ENCODE measurements around the gene TMBIM4. TPM values are rescaled to one million over a fixed set of nuclear protein-coding genes. Genes with fewer than 3 reads are reported as not detected.
"Not testable (repeated sequence)": the region's sequence is repeated elsewhere in the genome, so short reads cannot be mapped to it uniquely, and the experiment has no call there.

The TMBIM4 gene
- total and polyA plus RNA-seq, 2 donors (not counting 3 experiments of a cell fraction or from before 2014, with no cell fraction given): 74.1 to 370 TPM

DNA sequence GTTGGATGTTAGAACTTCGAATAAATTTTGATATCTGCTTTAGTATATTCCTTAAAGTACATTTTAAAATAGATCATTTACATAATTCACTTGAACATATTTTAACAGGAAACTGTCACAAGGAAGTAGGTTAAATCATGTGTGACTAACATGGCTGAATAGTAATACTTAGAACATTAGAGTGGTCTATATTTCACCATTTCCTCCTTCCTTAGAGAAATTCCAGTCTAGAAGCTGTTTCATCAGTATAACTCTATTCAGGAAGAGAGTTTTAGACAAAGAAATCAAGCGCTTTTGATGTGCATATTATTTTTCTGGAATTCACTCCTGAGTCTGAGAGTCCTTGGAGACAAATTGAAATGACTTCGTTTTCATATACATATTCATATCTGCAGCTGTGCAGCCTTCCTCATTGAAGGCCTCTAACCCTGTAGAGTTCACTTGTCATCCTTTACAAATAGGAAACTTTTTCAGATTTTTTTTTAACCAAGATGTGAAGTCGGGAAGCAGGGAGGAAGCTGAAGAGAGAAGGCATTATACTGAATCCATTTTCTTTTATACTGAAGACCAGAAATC, 47.6 kb upstream of the TMBIM4 start:
- Histone ChIP-seq H3K9me1 (replicated peaks; ENCODE audit: control insufficient read depth, extremely low read depth, insufficient read depth, low read length) (no peaks in the 10 kb centered on the region), H4K20me1 (replicated peaks; ENCODE audit: control insufficient read depth, extremely low read depth, insufficient read depth, low read length) (no peaks in the 10 kb centered on the region), H3K4me3 (replicated peaks in 1 of 3; ENCODE audit: insufficient read depth in 1 of 3, low read depth in 1 of 3, low read length in 3 of 3) (no peak overlapping the region), H3K9ac (replicated peaks; ENCODE audit: extremely low read depth, insufficient read depth, low read length) (no peak overlapping the region), H3K9me3 (replicated peaks; ENCODE audit: control insufficient read depth, insufficient read depth, low read length) (no peaks in the 10 kb centered on the region), H3K4me2 (ENCODE audit: insufficient read depth, low read length) (no peak overlapping the region), H3K36me3 (ENCODE audit: control insufficient read depth in 2 of 2, extremely low read depth in 1 of 2, insufficient read depth in 2 of 2, low read length in 2 of 2) (no peaks in the 10 kb centered on the region), H3K79me2 (ENCODE audit: control insufficient read depth, insufficient read depth, low read length) (no peaks in the 10 kb centered on the region), H3K27ac (ENCODE audit: insufficient read depth, low read depth, low read length) (no peak overlapping the region), H3K27me3 (ENCODE audit: control insufficient read depth in 2 of 2, insufficient read depth in 2 of 2, low read length in 2 of 2) (no peaks in the 10 kb centered on the region), H2AFZ (ENCODE audit: low read depth, low read length) (peak overlapping the region; percentile 38), H3K4me1 (ENCODE audit: control insufficient read depth, extremely low read depth, insufficient read depth, low read length) (peaks cover 11% of the 10 kb centered on the region)
- intact Hi-C loops (cut with micrococcal nuclease) (no loop called here), dilution Hi-C loops (cut with MboI; ENCODE audit: extremely low pct_ligation_motif_present, low sequenced_read_pairs) (no loop called here)
- no peak for TF ChIP-seq POLR2A (IDR thresholded peaks at IDR 0.05; ENCODE audit: low read depth, low read length)
- no peak for TF ChIP-seq FOS (IDR thresholded peaks at IDR 0.05; ENCODE audit: borderline replicate concordance, insufficient read depth, low read length)
- TF ChIP-seq, protein P1, sequence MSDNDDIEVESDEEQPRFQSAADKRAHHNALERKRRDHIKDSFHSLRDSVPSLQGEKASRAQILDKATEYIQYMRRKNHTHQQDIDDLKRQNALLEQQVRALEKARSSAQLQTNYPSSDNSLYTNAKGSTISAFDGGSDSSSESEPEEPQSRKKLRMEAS (IDR thresholded peaks at IDR 0.05; ENCODE audit: insufficient read depth, insufficient read length): no peak
- no peak for TF ChIP-seq GATA2 (IDR thresholded peaks at IDR 0.05; ENCODE audit: insufficient read depth, insufficient read length, low read depth, low read length)
- no peak for TF ChIP-seq MYC (IDR thresholded peaks at IDR 0.05; ENCODE audit: low read depth, low read length)
- TF ChIP-seq, protein P2, sequence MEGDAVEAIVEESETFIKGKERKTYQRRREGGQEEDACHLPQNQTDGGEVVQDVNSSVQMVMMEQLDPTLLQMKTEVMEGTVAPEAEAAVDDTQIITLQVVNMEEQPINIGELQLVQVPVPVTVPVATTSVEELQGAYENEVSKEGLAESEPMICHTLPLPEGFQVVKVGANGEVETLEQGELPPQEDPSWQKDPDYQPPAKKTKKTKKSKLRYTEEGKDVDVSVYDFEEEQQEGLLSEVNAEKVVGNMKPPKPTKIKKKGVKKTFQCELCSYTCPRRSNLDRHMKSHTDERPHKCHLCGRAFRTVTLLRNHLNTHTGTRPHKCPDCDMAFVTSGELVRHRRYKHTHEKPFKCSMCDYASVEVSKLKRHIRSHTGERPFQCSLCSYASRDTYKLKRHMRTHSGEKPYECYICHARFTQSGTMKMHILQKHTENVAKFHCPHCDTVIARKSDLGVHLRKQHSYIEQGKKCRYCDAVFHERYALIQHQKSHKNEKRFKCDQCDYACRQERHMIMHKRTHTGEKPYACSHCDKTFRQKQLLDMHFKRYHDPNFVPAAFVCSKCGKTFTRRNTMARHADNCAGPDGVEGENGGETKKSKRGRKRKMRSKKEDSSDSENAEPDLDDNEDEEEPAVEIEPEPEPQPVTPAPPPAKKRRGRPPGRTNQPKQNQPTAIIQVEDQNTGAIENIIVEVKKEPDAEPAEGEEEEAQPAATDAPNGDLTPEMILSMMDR (IDR thresholded peaks at IDR 0.05; ENCODE audit: extremely low read depth in 1 of 2, insufficient read depth in 1 of 2, low read depth in 1 of 2, low read length in 2 of 2): no peak
- TF ChIP-seq POLR2AphosphoS5 (IDR thresholded peaks at IDR 0.05; ENCODE audit: insufficient read depth, low read depth, low read length): no peak
- TF ChIP-seq EZH2 (IDR thresholded peaks at IDR 0.05; ENCODE audit: borderline replicate concordance, low read depth, low read length, severe bottlenecking): no peak
- TF ChIP-seq JUN (IDR thresholded peaks at IDR 0.05; ENCODE audit: borderline replicate concordance, insufficient read depth, insufficient read length, low read depth): no peak
- FAIRE-seq: no peak
- BruUV-seq (replicated peaks): no TSS peak
- ChIA-PET POLR2A (no interaction called here), CTCF (interaction anchor here (1.1 to 1.9 kb wide), 5 partner anchors 10 to 73 kb away, joined by 3 to 7 read pairs (median 5); partner anchors contain the start of gene TMBIM4)
- DNase-seq (ENCODE audit: low read depth, low spot score): peak; percentile 50

DNA sequence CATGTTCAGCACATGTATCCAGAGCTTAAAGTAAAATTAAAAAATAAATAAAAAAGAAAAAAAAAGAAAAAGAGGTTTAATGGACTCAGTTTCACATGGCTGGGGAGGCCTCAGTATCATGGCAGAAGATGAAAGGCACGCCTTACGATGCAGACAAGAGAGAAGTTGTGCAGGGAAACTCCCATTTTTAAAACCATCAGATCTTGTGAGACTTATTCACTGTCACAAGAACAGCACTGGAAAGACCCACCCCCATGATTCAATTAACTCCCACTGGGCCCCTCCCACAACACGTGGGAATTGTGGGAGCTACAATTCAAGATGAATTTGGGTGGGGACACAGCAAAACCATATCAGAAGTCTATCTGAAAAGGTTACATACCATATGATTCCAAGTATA, 43.2 kb upstream of the TMBIM4 start:
- CTCF ChIA-PET; H2AFZ ChIP-seq (ENCODE audit: low read depth, low read length); FAIRE-seq; H3K9me3 ChIP-seq (replicated peaks; ENCODE audit: control insufficient read depth, insufficient read depth, low read length); dilution Hi-C loops (cut with MboI; ENCODE audit: extremely low pct_ligation_motif_present, low sequenced_read_pairs); H3K27ac ChIP-seq (ENCODE audit: insufficient read depth, low read depth, low read length); H3K9ac ChIP-seq (replicated peaks; ENCODE audit: extremely low read depth, insufficient read depth, low read length); H3K4me2 ChIP-seq (ENCODE audit: insufficient read depth, low read length); H3K4me3 ChIP-seq (replicated peaks in 1 of 3; ENCODE audit: insufficient read depth in 1 of 3, low read depth in 1 of 3, low read length in 3 of 3); BruUV-seq (replicated peaks); intact Hi-C loops (cut with micrococcal nuclease); H3K9me1 ChIP-seq (replicated peaks; ENCODE audit: control insufficient read depth, extremely low read depth, insufficient read depth, low read length); POLR2A ChIA-PET; H3K27me3 ChIP-seq (ENCODE audit: control insufficient read depth in 2 of 2, insufficient read depth in 2 of 2, low read length in 2 of 2); H4K20me1 ChIP-seq (replicated peaks; ENCODE audit: control insufficient read depth, extremely low read depth, insufficient read depth, low read length); DNase-seq (ENCODE audit: low read depth, low spot score); H3K36me3 ChIP-seq (ENCODE audit: control insufficient read depth in 2 of 2, extremely low read depth in 1 of 2, insufficient read depth in 2 of 2, low read length in 2 of 2); H3K79me2 ChIP-seq (ENCODE audit: control insufficient read depth, insufficient read depth, low read length): not testable (repeated sequence)
- peaks cover 11% of the 10 kb centered on the region for H3K4me1 ChIP-seq (ENCODE audit: control insufficient read depth, extremely low read depth, insufficient read depth, low read length)

DNA sequence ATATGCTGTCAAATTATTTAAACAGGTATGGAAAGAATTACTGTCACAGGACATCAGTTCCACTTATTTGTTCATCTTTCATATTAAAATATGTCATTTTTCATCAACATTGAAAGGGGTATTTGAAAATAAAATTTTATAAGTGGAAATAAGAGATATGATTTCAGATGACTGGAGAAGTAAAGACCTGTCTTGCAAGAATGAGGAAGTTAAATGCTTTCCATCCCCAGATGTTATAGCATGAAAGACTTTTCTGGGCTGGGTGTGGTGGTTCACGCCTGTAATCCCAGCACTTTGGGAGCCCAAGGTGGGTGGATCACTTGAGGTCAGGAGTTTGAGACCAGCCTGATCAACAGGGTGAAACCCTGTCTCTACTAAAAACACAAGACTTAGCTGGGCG, 41.8 kb upstream of the TMBIM4 start:
- BruUV-seq (replicated peaks); H2AFZ ChIP-seq (ENCODE audit: low read depth, low read length); H3K9me3 ChIP-seq (replicated peaks; ENCODE audit: control insufficient read depth, insufficient read depth, low read length); H3K79me2 ChIP-seq (ENCODE audit: control insufficient read depth, insufficient read depth, low read length); H3K36me3 ChIP-seq (ENCODE audit: control insufficient read depth in 2 of 2, extremely low read depth in 1 of 2, insufficient read depth in 2 of 2, low read length in 2 of 2); POLR2A ChIA-PET; FAIRE-seq; H3K9me1 ChIP-seq (replicated peaks; ENCODE audit: control insufficient read depth, extremely low read depth, insufficient read depth, low read length); DNase-seq (ENCODE audit: low read depth, low spot score); intact Hi-C loops (cut with micrococcal nuclease); H3K4me2 ChIP-seq (ENCODE audit: insufficient read depth, low read length); dilution Hi-C loops (cut with MboI; ENCODE audit: extremely low pct_ligation_motif_present, low sequenced_read_pairs); H3K9ac ChIP-seq (replicated peaks; ENCODE audit: extremely low read depth, insufficient read depth, low read length); H3K4me1 ChIP-seq (ENCODE audit: control insufficient read depth, extremely low read depth, insufficient read depth, low read length); CTCF ChIA-PET; H4K20me1 ChIP-seq (replicated peaks; ENCODE audit: control insufficient read depth, extremely low read depth, insufficient read depth, low read length); H3K4me3 ChIP-seq (replicated peaks in 1 of 3; ENCODE audit: insufficient read depth in 1 of 3, low read depth in 1 of 3, low read length in 3 of 3); H3K27ac ChIP-seq (ENCODE audit: insufficient read depth, low read depth, low read length); H3K27me3 ChIP-seq (ENCODE audit: control insufficient read depth in 2 of 2, insufficient read depth in 2 of 2, low read length in 2 of 2): not testable (repeated sequence)
